Prostate gland (tissue), 2 donors: ENCODE measurements around the gene CD69. TPM values are rescaled to one million over a fixed set of nuclear protein-coding genes. Genes with fewer than 3 reads are reported as not detected.
A peak's percentile ranks its signal among the peaks of the same experiment; 100 is the strongest.
"Not testable (repeated sequence)": the region's sequence is repeated elsewhere in the genome, so short reads cannot be mapped to it uniquely, and the experiment has no call there.

Experiments
- DNase-seq: peaks from one replicate; pipeline ENCODE4 v3.0.0-alpha.2; 2019; ENCODE audit warnings: low spot score
- H3K27ac ChIP-seq, 2 donors: fragments of 200-600 bp; sonication (generic); 2 replicates each; pipeline ENCODE4 v1.5.1; 2017 to 2019
- H3K27me3 ChIP-seq: fragments of 200-600 bp; sonication (generic); replicated peaks from 2 replicates; pipeline ENCODE4 v1.5.1; 2019; ENCODE audit not compliant: insufficient read depth
- H3K36me3 ChIP-seq, 2 donors: fragments of 200-600 bp; sonication (generic); 1 replicate in 1 of 2; 2 replicates in 1 of 2; pipeline versions ENCODE4 v1.5.1 to v1.8.1; 2017 to 2019
- H3K4me1 ChIP-seq: fragments of 200-600 bp; sonication (generic); replicated peaks from 2 replicates; pipeline ENCODE4 v1.5.1; 2019
- H3K4me3 ChIP-seq, 2 donors: fragments of 200-600 bp; sonication (generic); 2 replicates each; pipeline ENCODE4 v1.5.1; 2017 to 2019
- H3K9me3 ChIP-seq: fragments of 200-600 bp; sonication (generic); 2 replicates; pipeline ENCODE4 v1.5.1; 2017
- POLR2A ChIP-seq: fragments of 450-650 bp; IDR thresholded peaks from one replicate; pipeline ENCODE4 v1.6.1; 2016; ENCODE audit warnings: antibody characterized with exemption, mild to moderate bottlenecking
- POLR2AphosphoS5 ChIP-seq: sonication (generic); formaldehyde crosslinking; IDR thresholded peaks from one replicate; pipeline ENCODE4 v1.6.1; 2017; ENCODE audit warnings: antibody characterized with exemption
- WGBS: methylation state at CpG from one replicate; pipeline ENCODE4 v1.1.5; 2018; 5-methylcytosine and 5-hydroxymethylcytosine counted together
- intact Hi-C: fragments of 100-400 bp; cut with DNase I; formaldehyde crosslinking; loops from one replicate; pipeline ENCODE4 v1.14.2; 2022
- total RNA-seq, 2 donors: library from RNA; depleted of rRNA; stranded (reverse); fragments of >200 nt; gene quantifications; one replicate each; pipeline ENCODE4 v1.1.0, GENCODE V29; 2016
- TF ChIP-seq, protein P1 (sequence below), 4 experiments: fragments of 200-600 bp in 2 of 4; fragments of 450-650 bp in 2 of 4; sonication (generic) in 2 of 4; IDR thresholded peaks; 1 replicate in 3 of 4; 2 replicates in 1 of 4; pipeline ENCODE4 v1.5.1; 2016 to 2019; ENCODE audit warnings: antibody characterized with exemption in 4 of 4, mild to moderate bottlenecking in 2 of 4, moderate library complexity in 2 of 4

The CD69 gene
- total RNA-seq, 2 donors from 2014 or later, result 1.9 to 2.2 TPM

DNA sequence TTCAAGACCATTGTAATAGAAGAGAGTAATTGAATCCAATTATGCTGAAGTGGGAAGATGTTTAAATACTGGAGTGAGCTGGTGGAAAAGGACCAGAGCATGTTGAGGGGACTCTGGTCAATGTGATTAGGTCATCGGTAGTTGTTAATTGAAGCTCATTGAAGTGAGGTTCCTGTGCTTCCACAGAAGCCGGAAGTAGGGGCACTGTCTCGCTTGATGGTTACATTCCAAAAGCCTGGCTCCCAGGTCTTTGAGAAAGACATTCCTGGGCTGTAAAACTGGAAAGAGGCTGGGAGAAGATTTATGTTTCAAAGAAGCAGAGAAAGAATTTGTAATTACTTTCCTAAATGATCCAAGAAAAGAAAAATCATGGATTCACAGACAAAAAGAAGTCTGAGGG, 15.5 kb downstream of the CD69 start:
- intact Hi-C loops, result loop anchor here (10.0 kb wide), 1 partner anchor 390 kb away; the partner anchor contains the start of gene CLEC7A
- Histone ChIP-seq H3K4me3 (no peak overlapping the region), H3K4me1 (no peaks in the 10 kb centered on the region), H3K27ac (no peak overlapping the region), H3K36me3 (no peaks in the 10 kb centered on the region), H3K9me3 (no peaks in the 10 kb centered on the region), H3K27me3 (no peaks in the 10 kb centered on the region)
- DNase-seq, result no peak
- WGBS, result 61% methylated on average over 3 of the region's 3 CpGs
- TF ChIP-seq, protein P1, sequence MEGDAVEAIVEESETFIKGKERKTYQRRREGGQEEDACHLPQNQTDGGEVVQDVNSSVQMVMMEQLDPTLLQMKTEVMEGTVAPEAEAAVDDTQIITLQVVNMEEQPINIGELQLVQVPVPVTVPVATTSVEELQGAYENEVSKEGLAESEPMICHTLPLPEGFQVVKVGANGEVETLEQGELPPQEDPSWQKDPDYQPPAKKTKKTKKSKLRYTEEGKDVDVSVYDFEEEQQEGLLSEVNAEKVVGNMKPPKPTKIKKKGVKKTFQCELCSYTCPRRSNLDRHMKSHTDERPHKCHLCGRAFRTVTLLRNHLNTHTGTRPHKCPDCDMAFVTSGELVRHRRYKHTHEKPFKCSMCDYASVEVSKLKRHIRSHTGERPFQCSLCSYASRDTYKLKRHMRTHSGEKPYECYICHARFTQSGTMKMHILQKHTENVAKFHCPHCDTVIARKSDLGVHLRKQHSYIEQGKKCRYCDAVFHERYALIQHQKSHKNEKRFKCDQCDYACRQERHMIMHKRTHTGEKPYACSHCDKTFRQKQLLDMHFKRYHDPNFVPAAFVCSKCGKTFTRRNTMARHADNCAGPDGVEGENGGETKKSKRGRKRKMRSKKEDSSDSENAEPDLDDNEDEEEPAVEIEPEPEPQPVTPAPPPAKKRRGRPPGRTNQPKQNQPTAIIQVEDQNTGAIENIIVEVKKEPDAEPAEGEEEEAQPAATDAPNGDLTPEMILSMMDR (IDR thresholded peaks at IDR 0.05), result no peak
- TF ChIP-seq POLR2AphosphoS5 (no peak), POLR2A (no peak)

DNA sequence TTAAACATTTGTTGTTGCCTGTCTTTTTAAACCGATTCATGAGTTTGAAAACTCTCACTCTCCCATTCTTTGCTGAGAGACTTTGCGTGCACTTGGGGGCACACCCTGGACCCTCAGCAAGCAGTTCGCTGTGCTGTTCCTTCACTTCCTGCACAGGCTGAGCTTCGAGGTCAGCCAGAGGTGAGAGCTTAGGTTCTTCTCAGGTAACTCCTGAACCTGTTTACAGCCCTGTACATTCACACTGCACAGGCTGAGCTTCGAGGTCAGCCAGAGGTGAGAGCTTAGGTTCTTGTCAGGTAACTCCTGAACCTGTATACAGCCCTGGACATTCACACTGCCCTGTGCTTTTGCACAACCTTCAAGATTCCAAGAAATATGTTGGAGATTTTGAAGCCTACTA, 18.0 kb downstream of the CD69 start:
- 36% methylated on average over 5 of the region's 5 CpGs for WGBS
- TF ChIP-seq POLR2AphosphoS5, result no peak
- no peak for TF ChIP-seq POLR2A
- Histone ChIP-seq H3K27me3 (no peaks in the 10 kb centered on the region), H3K4me3 (no peak overlapping the region), H3K9me3 (no peaks in the 10 kb centered on the region), H3K36me3 (no peaks in the 10 kb centered on the region), H3K4me1 (no peaks in the 10 kb centered on the region), H3K27ac (peak overlapping the region in 1 of 2 donors; percentile 19)
- DNase-seq, result no peak
- intact Hi-C loops, result loop anchor here (10.0 kb wide), 1 partner anchor 392 kb away; the partner anchor contains the start of gene CLEC7A

DNA sequence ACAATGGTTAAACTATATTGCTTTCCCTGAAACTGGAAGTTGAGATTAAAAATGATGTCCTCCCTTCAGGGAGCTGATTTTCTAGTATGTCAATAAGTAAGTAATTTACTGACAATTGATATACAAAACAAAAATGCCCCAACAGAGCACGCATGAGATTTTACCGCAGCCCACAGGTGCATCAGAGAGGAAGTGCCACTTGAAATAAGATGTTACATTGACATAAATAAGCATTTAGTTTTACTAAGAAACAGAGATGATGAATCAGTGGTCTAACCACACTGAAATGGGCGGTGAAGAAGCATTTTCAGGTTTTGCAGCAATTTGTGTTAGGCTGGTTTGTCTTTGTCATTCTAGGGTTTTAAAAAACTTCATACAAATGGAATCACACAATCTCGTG, 19.0 kb downstream of the CD69 start:
- Histone ChIP-seq H3K36me3 (no peaks in the 10 kb centered on the region), H3K27me3 (no peaks in the 10 kb centered on the region), H3K9me3 (no peaks in the 10 kb centered on the region), H3K4me1 (no peaks in the 10 kb centered on the region), H3K4me3 (no peak overlapping the region), H3K27ac (no peak overlapping the region)
- no peak for DNase-seq
- WGBS, result 84% methylated on average over 4 of the region's 4 CpGs
- TF ChIP-seq, protein P1 (IDR thresholded peaks at IDR 0.05), result no peak
- TF ChIP-seq POLR2A (no peak), POLR2AphosphoS5 (no peak)
- intact Hi-C loops, result loop anchor here (10.0 kb wide), 1 partner anchor 393 kb away; the partner anchor contains the start of gene CLEC7A

DNA sequence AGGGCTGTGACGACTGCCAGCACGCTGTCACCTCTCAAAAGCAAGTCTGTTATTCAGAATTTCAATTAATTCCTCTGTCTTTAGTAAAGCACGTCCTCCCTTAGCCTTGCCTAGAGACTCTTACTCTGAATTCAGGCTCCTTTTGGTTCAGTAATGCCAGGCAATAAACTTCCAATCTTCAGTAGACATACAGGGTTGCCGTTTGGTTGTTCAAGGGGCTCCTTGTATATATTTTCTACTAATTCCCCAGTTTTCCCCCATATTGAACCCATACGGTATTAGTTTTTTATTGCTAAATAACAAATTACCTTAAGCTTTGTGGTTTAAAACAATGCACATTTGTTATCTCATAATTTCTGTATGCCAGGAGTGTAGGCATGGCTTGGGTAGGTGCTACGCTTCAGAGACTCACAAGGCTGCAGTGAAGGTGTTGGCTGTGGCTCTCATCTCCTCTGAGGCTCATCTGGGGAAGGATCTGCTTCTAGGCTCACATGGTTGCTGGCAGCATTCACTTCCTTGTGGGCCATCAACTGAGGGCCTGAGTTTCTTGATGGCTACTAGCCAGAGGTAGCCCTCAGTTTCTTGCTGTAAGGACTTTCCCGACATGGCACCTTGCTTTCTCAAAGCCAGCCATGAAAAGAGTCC, 20.5 kb downstream of the CD69 start:
- Histone ChIP-seq H3K36me3 (no peaks in the 10 kb centered on the region), H3K4me3 (peak overlapping the region in 1 of 2 donors; percentile 30), H3K4me1 (no peaks in the 10 kb centered on the region), H3K9me3 (no peaks in the 10 kb centered on the region), H3K27ac (peak overlapping the region in 1 of 2 donors; percentile 58), H3K27me3 (no peaks in the 10 kb centered on the region)
- TF ChIP-seq POLR2AphosphoS5 (no peak), POLR2A (no peak)
- TF ChIP-seq, protein P1 (IDR thresholded peaks at IDR 0.05), result no peak
- intact Hi-C loops, result loop anchor here (10.0 kb wide), 1 partner anchor 395 kb away; the partner anchor contains the start of gene CLEC7A
- no peak for DNase-seq
- 86% methylated on average over 7 of the region's 7 CpGs for WGBS

DNA sequence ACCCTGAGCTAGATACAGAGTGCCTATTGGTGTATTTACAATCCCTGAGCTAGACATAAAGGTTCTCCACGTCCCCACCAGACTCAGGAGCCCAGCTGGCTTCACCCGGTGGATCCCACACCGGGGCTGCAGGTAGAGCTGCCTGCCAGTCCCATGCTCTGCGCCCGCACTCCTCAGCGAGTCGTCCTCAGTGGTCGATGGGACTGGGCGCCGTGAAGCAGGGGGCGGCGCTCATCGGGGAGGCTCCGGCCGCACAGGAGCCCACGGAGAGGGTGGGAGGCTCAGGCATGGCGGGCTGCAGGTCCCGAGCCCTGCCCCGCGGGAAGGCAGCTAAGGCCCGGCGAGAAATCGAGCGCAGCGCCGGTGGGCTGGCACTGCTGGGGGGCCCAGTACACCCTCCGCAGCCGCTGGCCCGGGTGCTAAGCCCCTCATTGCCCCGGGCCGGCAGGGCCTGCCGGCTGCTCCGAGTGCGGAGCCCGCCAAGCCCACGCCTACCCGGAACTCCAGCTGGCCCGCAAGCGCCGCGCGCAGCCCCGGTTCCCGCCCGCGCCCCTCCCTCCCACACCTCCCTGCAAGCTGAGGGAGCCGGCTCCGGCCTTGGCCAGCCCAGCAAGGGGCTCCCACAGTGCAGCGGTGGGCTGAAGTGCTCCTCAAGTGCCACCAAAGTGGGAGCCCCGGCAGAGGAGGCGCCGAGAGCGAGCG, 21.1 kb downstream of the CD69 start:
- DNase-seq, H3K36me3 ChIP-seq, H3K9me3 ChIP-seq, H3K27me3 ChIP-seq, H3K4me1 ChIP-seq: not testable (repeated sequence)
- Histone ChIP-seq H3K4me3 (peak overlapping the region in 1 of 2 donors; percentile 30), H3K27ac (peak overlapping the region in 1 of 2 donors; percentile 58)
- intact Hi-C loops, result loop anchor here (10.0 kb wide), 1 partner anchor 395 kb away; the partner anchor contains the start of gene CLEC7A
- WGBS, result 82% methylated on average over 32 of the region's 54 CpGs

DNA sequence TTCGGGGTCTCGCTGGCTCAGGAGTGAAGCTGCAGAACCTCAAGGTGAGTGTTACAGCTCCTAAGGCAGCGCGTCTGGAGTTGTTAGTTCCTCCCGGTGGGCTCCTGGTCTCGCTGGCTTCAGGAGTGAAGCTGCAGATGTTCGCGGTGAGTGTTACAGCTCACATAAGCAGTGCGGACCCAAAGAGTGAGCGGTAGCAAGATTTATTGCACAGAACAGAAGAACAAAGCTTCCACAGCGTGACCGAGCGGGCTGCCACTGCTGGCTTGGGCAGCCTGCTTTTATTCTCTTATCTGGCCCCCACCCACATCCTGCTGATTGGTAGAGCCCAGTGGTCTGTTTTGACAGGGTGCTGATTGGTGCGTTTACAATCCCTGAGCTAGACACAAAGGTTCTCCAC, 21.8 kb downstream of the CD69 start:
- DNase-seq, H3K27ac ChIP-seq, H3K4me3 ChIP-seq, H3K36me3 ChIP-seq, H3K9me3 ChIP-seq, intact Hi-C loops, H3K27me3 ChIP-seq, H3K4me1 ChIP-seq: not testable (repeated sequence)
- 94% methylated on average over 14 of the region's 14 CpGs for WGBS
